OCI-LY7 (cell line): ENCODE data around the gene CELF4. TPM values are rescaled to one million over a fixed set of nuclear protein-coding genes. Genes with fewer than 3 reads are reported as not detected.

Experiments used
- BruUV-seq: library from RNA; stranded (reverse); fragments of 400-500 nt; replicated peaks from 2 replicates; lab custom pipeline; 2021; lab: Mats Ljungman, UMichigan
- CTCF ChIA-PET: fragments of 300-600 bp; sonication (Branson Sonifier 250); formaldehyde crosslinking; loops from one replicate; lab custom pipeline; 2022; ENCODE audit warnings: antibody characterized with exemption; ENCODE audit not compliant: unreplicated experiment; lab: Charles Lee
- POLR2A ChIA-PET: fragments of 300-600 bp; sonication (Branson Sonifier 250); formaldehyde crosslinking; loops from one replicate; lab custom pipeline; 2022; ENCODE audit warnings: antibody characterized with exemption; lab: Charles Lee
- DNase-seq: peaks from one replicate; pipeline ENCODE4 v3.0.0-alpha.2; 2015; ENCODE audit warnings: low spot score
- H2AFZ ChIP-seq: fragments of 200-600 bp; sonication (generic), shearing (Covaris generic); 2 replicates; pipeline ENCODE4 v1.6.1; 2014; ENCODE audit warnings: mild to moderate bottlenecking, antibody characterized with exemption, low read length, moderate library complexity
- H3K27ac ChIP-seq: fragments of 200-600 bp; sonication (generic); 2 replicates; pipeline ENCODE4 v1.5.1; 2014; ENCODE audit warnings: mixed run types, low read depth, mild to moderate bottlenecking, moderate library complexity, low read length, inconsistent platforms; ENCODE audit not compliant: poor library complexity, severe bottlenecking
- H3K36me3 ChIP-seq: fragments of 200-600 bp; sonication (generic); 2 replicates; pipeline ENCODE4 v1.6.1; 2014; ENCODE audit warnings: mild to moderate bottlenecking, antibody characterized with exemption, low read length, moderate library complexity, mixed read lengths; ENCODE audit not compliant: insufficient read depth
- H3K4me1 ChIP-seq: fragments of 200-600 bp; sonication (generic); 2 replicates; pipeline ENCODE4 v1.5.1; 2014; ENCODE audit warnings: mild to moderate bottlenecking, low read length; ENCODE audit not compliant: insufficient read depth, poor library complexity, severe bottlenecking
- H3K4me2 ChIP-seq: fragments of 200-600 bp; sonication (generic); 2 replicates; pipeline ENCODE4 v1.6.1; 2014; ENCODE audit warnings: mild to moderate bottlenecking, low read length
- H3K4me3 ChIP-seq: fragments of 200-600 bp; sonication (generic); 2 replicates; pipeline ENCODE4 v1.5.1; 2014; ENCODE audit warnings: mild to moderate bottlenecking, low read depth, low read length; ENCODE audit not compliant: poor library complexity, severe bottlenecking
- H3K79me2 ChIP-seq: fragments of 200-600 bp; sonication (generic); 2 replicates; pipeline ENCODE4 v1.6.1; 2016; ENCODE audit warnings: low read depth, mild to moderate bottlenecking, low read length, moderate library complexity, mixed read lengths; ENCODE audit not compliant: insufficient read depth
- H3K9me2 ChIP-seq: fragments of 200-600 bp; sonication (generic); 2 replicates; pipeline ENCODE4 v1.6.1; 2016; ENCODE audit warnings: mild to moderate bottlenecking, low read length, mixed read lengths; ENCODE audit not compliant: insufficient read depth
- H3K9me3 ChIP-seq: fragments of 200-600 bp; sonication (generic); 2 replicates; pipeline ENCODE4 v1.6.1; 2014; ENCODE audit warnings: mild to moderate bottlenecking, mixed run types, low read length, mixed read lengths
- H4K20me1 ChIP-seq: fragments of 200-600 bp; sonication (generic); 2 replicates; pipeline ENCODE4 v1.6.1; 2014; ENCODE audit warnings: mild to moderate bottlenecking, antibody characterized with exemption, low read length, moderate library complexity, mixed read lengths; ENCODE audit not compliant: insufficient read depth
- CTCF ChIP-seq: fragments of 200-600 bp; sonication (generic); conservative IDR thresholded peaks from 2 replicates; pipeline ENCODE4 v1.5.1; 2014; ENCODE audit warnings: mild to moderate bottlenecking, antibody characterized with exemption, low read length, moderate library complexity, mixed read lengths
- EZH2phosphoT487 ChIP-seq: fragments of 200-600 bp; sonication (generic); IDR thresholded peaks from 2 replicates; pipeline ENCODE4 v1.6.1; 2018; ENCODE audit warnings: low read depth, borderline replicate concordance, mild to moderate bottlenecking, mixed run types, antibody characterized with exemption, low read length, moderate library complexity, mixed read lengths
- intact Hi-C: fragments of 100-400 bp; cut with micrococcal nuclease; formaldehyde crosslinking; loops from one replicate; pipeline ENCODE4 v1.10.0; 2022; ENCODE audit not compliant: unreplicated experiment
- total RNA-seq, 2 experiments: library from RNA; depleted of rRNA in 1 of 2; stranded (reverse); fragments of >200 nt in 1 of 2; shearing (Covaris generic) in 1 of 2; gene quantifications; 2 replicates each; pipeline ENCODE4 v1.2.3, GENCODE V29; 2014 to 2022

The CELF4 gene
- total RNA-seq, 2 experiments from 2014 or later: not detected

GRCh38 chr18:37582261-37582660 is 16.7 kb upstream of the CELF4 start:
- Histone ChIP-seq H4K20me1 (no peaks in the 10 kb centered on the region), H3K4me1 (no peaks in the 10 kb centered on the region), H3K27ac (no peak overlapping the region), H3K4me3 (no peak overlapping the region), H2AFZ (no peak overlapping the region), H3K9me2 (no peaks in the 10 kb centered on the region), H3K79me2 (no peaks in the 10 kb centered on the region), H3K36me3 (no peaks in the 10 kb centered on the region), H3K9me3 (no peaks in the 10 kb centered on the region), H3K4me2 (no peak overlapping the region)
- DNase-seq: no peak
- intact Hi-C loops: no loop called here
- ChIA-PET POLR2A (no interaction called here), CTCF (no interaction called here)
- TF ChIP-seq CTCF: no peak
- no peak for TF ChIP-seq EZH2phosphoT487
- BruUV-seq: no TSS peak

GRCh38 chr18:37578886-37579513 is 13.4 kb upstream of the CELF4 start:
- POLR2A ChIA-PET: interaction anchor here (0.7 kb wide), 1 partner anchor 289 kb away, joined by 3 read pairs; no protein-coding TSS in a partner anchor
- H3K36me3 ChIP-seq: no peaks in the 10 kb centered on the region
- TF ChIP-seq CTCF (peak; percentile 57), EZH2phosphoT487 (no peak)
- H3K27ac ChIP-seq: no peak overlapping the region
- no peaks in the 10 kb centered on the region for H3K9me2 ChIP-seq
- H3K79me2 ChIP-seq: no peaks in the 10 kb centered on the region
- H3K4me3 ChIP-seq: no peak overlapping the region
- intact Hi-C loops: no loop called here
- no TSS peak for BruUV-seq
- H3K4me1 ChIP-seq: no peaks in the 10 kb centered on the region
- no peak overlapping the region for H2AFZ ChIP-seq
- H4K20me1 ChIP-seq: no peaks in the 10 kb centered on the region
- CTCF ChIA-PET: no interaction called here
- no peak overlapping the region for H3K4me2 ChIP-seq
- peak; percentile 1 for DNase-seq
- H3K9me3 ChIP-seq: no peaks in the 10 kb centered on the region

GRCh38 chr18:37578182-37578678 is 12.6 kb upstream of the CELF4 start:
- Histone ChIP-seq H3K4me3 (no peak overlapping the region), H2AFZ (no peak overlapping the region), H3K4me2 (no peak overlapping the region), H3K27ac (no peak overlapping the region), H3K4me1 (no peaks in the 10 kb centered on the region), H3K36me3 (no peaks in the 10 kb centered on the region), H3K9me2 (no peaks in the 10 kb centered on the region), H3K79me2 (no peaks in the 10 kb centered on the region), H4K20me1 (no peaks in the 10 kb centered on the region), H3K9me3 (no peaks in the 10 kb centered on the region)
- ChIA-PET POLR2A (interaction anchor here (0.7 kb wide), 1 partner anchor 288 kb away, joined by 3 read pairs; no protein-coding TSS in a partner anchor), CTCF (no interaction called here)
- intact Hi-C loops: no loop called here
- no peak for DNase-seq
- no TSS peak for BruUV-seq
- TF ChIP-seq CTCF (no peak), EZH2phosphoT487 (no peak)
